Ishikawa (cell line): ENCODE results near the gene ARID1B.

Source experiments
- CEBPB ChIP-seq: IDR thresholded peaks from 2 replicates; pipeline ENCODE4 v1.6.1; 2012
- CREB1 ChIP-seq: IDR thresholded peaks from 2 replicates; pipeline ENCODE4 v1.6.1; 2012; ENCODE audit warnings: low read depth
- EP300 ChIP-seq: IDR thresholded peaks from 2 replicates; pipeline ENCODE4 v1.6.1; 2012; ENCODE audit warnings: borderline replicate concordance
- FOXM1 ChIP-seq: IDR thresholded peaks from 2 replicates; pipeline ENCODE4 v1.6.1; 2012; ENCODE audit warnings: low read depth, borderline replicate concordance
- MAX ChIP-seq: IDR thresholded peaks from 2 replicates; pipeline ENCODE4 v1.6.1; 2012
- NFIC ChIP-seq: IDR thresholded peaks from 2 replicates; pipeline ENCODE4 v1.6.1; 2012
- RAD21 ChIP-seq: IDR thresholded peaks from 2 replicates; pipeline ENCODE4 v1.6.1; 2012; ENCODE audit warnings: low read depth
- TAF1 ChIP-seq: IDR thresholded peaks from 2 replicates; pipeline ENCODE4 v1.6.1; 2012; ENCODE audit warnings: low read depth, mild to moderate bottlenecking
- TCF12 ChIP-seq: IDR thresholded peaks from 2 replicates; pipeline ENCODE4 v1.6.1; 2012; ENCODE audit warnings: low read depth
- TEAD4 ChIP-seq: IDR thresholded peaks from 2 replicates; pipeline ENCODE4 v1.6.1; 2012
- YY1 ChIP-seq: IDR thresholded peaks from 2 replicates; pipeline ENCODE4 v1.6.1; 2012; ENCODE audit warnings: low read depth
- ZBTB7A ChIP-seq: IDR thresholded peaks from 2 replicates; pipeline ENCODE4 v1.6.1; 2012; ENCODE audit warnings: low read depth
- TF ChIP-seq, protein P1 (sequence below): IDR thresholded peaks from 2 replicates; pipeline ENCODE4 v1.6.1; 2012; ENCODE audit warnings: low read depth, mild to moderate bottlenecking

DNA sequence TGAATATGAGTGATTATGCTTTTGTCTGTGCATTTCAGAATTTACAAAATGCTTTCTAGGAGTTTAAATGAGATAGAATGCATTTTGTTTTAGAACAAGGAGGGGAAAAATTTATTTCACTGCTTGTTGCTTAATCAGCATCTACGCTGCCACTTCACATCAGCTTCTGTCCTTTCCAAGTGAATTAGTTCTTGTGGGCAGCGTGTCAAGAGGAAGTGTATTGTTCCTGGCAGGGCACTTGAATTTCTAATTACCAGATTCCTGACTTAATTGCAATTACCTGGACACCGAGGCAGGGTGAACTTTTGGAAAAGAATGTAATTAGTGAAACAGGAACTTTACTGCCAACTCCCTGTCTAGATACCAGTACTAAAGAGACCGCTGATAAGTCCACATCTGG lies 282.6 kb downstream of the ARID1B start:
- no peak for TF ChIP-seq MAX
- peak; percentile 66; the same call in 1 of the 2 replicates for TF ChIP-seq CEBPB
- peak; percentile 83 for TF ChIP-seq NFIC
- TF ChIP-seq FOXM1, result no peak
- TF ChIP-seq TEAD4, result peak; percentile 66; the same call in 1 of the 2 replicates
- TF ChIP-seq TCF12, result no peak
- TF ChIP-seq RAD21, result no peak
- TF ChIP-seq CREB1, result no peak
- TF ChIP-seq TAF1, result no peak
- TF ChIP-seq, protein P1, sequence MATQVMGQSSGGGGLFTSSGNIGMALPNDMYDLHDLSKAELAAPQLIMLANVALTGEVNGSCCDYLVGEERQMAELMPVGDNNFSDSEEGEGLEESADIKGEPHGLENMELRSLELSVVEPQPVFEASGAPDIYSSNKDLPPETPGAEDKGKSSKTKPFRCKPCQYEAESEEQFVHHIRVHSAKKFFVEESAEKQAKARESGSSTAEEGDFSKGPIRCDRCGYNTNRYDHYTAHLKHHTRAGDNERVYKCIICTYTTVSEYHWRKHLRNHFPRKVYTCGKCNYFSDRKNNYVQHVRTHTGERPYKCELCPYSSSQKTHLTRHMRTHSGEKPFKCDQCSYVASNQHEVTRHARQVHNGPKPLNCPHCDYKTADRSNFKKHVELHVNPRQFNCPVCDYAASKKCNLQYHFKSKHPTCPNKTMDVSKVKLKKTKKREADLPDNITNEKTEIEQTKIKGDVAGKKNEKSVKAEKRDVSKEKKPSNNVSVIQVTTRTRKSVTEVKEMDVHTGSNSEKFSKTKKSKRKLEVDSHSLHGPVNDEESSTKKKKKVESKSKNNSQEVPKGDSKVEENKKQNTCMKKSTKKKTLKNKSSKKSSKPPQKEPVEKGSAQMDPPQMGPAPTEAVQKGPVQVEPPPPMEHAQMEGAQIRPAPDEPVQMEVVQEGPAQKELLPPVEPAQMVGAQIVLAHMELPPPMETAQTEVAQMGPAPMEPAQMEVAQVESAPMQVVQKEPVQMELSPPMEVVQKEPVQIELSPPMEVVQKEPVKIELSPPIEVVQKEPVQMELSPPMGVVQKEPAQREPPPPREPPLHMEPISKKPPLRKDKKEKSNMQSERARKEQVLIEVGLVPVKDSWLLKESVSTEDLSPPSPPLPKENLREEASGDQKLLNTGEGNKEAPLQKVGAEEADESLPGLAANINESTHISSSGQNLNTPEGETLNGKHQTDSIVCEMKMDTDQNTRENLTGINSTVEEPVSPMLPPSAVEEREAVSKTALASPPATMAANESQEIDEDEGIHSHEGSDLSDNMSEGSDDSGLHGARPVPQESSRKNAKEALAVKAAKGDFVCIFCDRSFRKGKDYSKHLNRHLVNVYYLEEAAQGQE, result no peak
- TF ChIP-seq EP300, result peak; percentile 62; the same call in 1 of the 2 replicates
- no peak for TF ChIP-seq YY1
- TF ChIP-seq ZBTB7A, result no peak
